Brain microvascular endothelial cell (primary cell): Measurements from ENCODE around the gene DAB2IP.
"Not testable (repeated sequence)": the region's sequence is repeated elsewhere in the genome, so short reads cannot be mapped to it uniquely, and the experiment has no call there.

Experiments used
- DNase-seq: peaks from one replicate; pipeline ENCODE4 v3.0.0-alpha.2; 2020
- H3K27ac ChIP-seq: fragments of 250-450 bp; sonication (Bioruptor Pico); 2 replicates; pipeline ENCODE4 v1.5.1; 2020; ENCODE audit warnings: mild to moderate bottlenecking, moderate library complexity
- H3K27me3 ChIP-seq: fragments of 250-450 bp; sonication (Bioruptor Pico); replicated peaks from 2 replicates; pipeline ENCODE4 v1.5.1; 2020; ENCODE audit warnings: mild to moderate bottlenecking
- H3K36me3 ChIP-seq: fragments of 250-450 bp; sonication (Bioruptor Pico); replicated peaks from 2 replicates; pipeline ENCODE4 v1.5.1; 2020; ENCODE audit warnings: mild to moderate bottlenecking
- H3K4me3 ChIP-seq: 2 replicates; pipeline ENCODE4 v1.5.1; 2011; ENCODE audit warnings: low read depth, mild to moderate bottlenecking, control low read depth, low read length, moderate library complexity
- CTCF ChIP-seq: IDR thresholded peaks from 2 replicates; pipeline ENCODE4 v1.5.1; 2011; ENCODE audit warnings: low read depth, mild to moderate bottlenecking, moderate library complexity, low read length, control low read depth, inconsistent platforms; ENCODE audit errors: missing control alignments
- in situ Hi-C: cut with HindIII; loops from 2 replicates; pipeline ENCODE4 v1.10.0; 2017; ENCODE audit warnings: low sequenced_read_pairs, low pct_ligation_motif_present

Gene DAB2IP

GRCh38 chr9:121622387-121623203 lies 28.8 kb upstream of the DAB2IP start:
- in situ Hi-C loops = no loop called here
- H3K27ac ChIP-seq = no peak overlapping the region
- no peak for DNase-seq
- no peaks in the 10 kb centered on the region for H3K27me3 ChIP-seq
- H3K36me3 ChIP-seq = no peaks in the 10 kb centered on the region
- no peak overlapping the region for H3K4me3 ChIP-seq
- TF ChIP-seq CTCF = no peak

GRCh38 chr9:121623430-121623829 lies 28.0 kb upstream of the DAB2IP start:
- H3K4me3 ChIP-seq, H3K36me3 ChIP-seq, in situ Hi-C loops, DNase-seq, H3K27ac ChIP-seq, H3K27me3 ChIP-seq: not testable (repeated sequence)

GRCh38 chr9:121625590-121625989 lies 25.8 kb upstream of the DAB2IP start:
- in situ Hi-C loops = no loop called here
- H3K27ac ChIP-seq = no peak overlapping the region
- DNase-seq = no peak
- no peak for TF ChIP-seq CTCF
- no peak overlapping the region for H3K4me3 ChIP-seq
- no peaks in the 10 kb centered on the region for H3K27me3 ChIP-seq
- H3K36me3 ChIP-seq = no peaks in the 10 kb centered on the region

GRCh38 chr9:121626012-121626411 lies 25.4 kb upstream of the DAB2IP start:
- H3K27ac ChIP-seq = no peak overlapping the region
- H3K4me3 ChIP-seq = no peak overlapping the region
- no peak for DNase-seq
- TF ChIP-seq CTCF = no peak
- H3K36me3 ChIP-seq = no peaks in the 10 kb centered on the region
- in situ Hi-C loops = no loop called here
- H3K27me3 ChIP-seq = no peaks in the 10 kb centered on the region

- in situ Hi-C loops = no loop called here
- no peak for TF ChIP-seq CTCF
- Histone ChIP-seq H3K4me3 (no peak overlapping the region), H3K27me3 (no peaks in the 10 kb centered on the region), H3K36me3 (no peaks in the 10 kb centered on the region), H3K27ac (no peak overlapping the region)
- DNase-seq = no peak
Measured at GRCh38 chr9:121627427-121627826, 24.0 kb upstream of the DAB2IP start.

GRCh38 chr9:121628401-121628800 lies 23.0 kb upstream of the DAB2IP start:
- H3K4me3 ChIP-seq = no peak overlapping the region
- DNase-seq = no peak
- in situ Hi-C loops = no loop called here
- H3K36me3 ChIP-seq = no peaks in the 10 kb centered on the region
- H3K27me3 ChIP-seq = no peaks in the 10 kb centered on the region
- no peak overlapping the region for H3K27ac ChIP-seq
- TF ChIP-seq CTCF = no peak
